Measurements from ENCODE around the gene CRMP1.
A peak's percentile ranks its signal among the peaks of the same experiment; 100 is the strongest.
"Not testable (repeated sequence)": the region's sequence is repeated elsewhere in the genome, so short reads cannot be mapped to it uniquely, and the experiment has no call there.

CRMP1 gene

DNA sequence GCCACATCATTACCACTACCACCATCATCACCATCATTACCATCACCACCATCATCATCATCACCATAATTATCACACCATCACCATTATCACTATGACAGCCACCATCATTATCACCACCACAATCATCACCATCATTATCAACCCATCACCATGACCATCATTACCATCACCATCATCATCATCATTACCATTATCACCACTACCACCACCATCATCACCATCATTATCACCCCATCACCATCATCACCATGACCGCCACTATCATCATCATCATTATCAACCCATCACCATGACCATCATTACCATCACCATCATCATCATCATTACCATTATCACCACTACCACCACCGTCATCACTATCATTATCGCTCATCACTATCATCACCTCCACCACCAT is 36.5 kb downstream of the CRMP1 start:
- not testable (repeated sequence) for DNase-seq (ENCODE audit: low read depth, low spot score)

DNA sequence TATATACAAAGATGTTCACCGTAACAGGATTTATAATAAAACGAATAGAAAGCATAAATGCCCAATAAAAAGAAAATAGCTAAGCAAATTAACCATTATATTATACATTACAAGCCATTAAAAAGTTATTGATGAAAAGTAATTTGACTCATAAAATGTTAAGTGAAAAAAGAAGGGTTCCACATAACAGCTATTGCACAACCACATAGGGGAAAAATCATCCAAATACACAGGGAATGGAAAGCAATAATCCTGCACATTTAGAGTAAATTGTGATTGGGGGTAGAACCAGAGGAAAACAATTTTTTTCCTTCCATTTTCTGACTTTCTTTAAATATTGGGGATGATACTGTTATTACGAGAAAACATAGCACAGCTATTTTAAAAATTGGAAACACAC is 38.0 kb downstream of the CRMP1 start:
- DNase-seq (ENCODE audit: low read depth, low spot score) = no peak

DNA sequence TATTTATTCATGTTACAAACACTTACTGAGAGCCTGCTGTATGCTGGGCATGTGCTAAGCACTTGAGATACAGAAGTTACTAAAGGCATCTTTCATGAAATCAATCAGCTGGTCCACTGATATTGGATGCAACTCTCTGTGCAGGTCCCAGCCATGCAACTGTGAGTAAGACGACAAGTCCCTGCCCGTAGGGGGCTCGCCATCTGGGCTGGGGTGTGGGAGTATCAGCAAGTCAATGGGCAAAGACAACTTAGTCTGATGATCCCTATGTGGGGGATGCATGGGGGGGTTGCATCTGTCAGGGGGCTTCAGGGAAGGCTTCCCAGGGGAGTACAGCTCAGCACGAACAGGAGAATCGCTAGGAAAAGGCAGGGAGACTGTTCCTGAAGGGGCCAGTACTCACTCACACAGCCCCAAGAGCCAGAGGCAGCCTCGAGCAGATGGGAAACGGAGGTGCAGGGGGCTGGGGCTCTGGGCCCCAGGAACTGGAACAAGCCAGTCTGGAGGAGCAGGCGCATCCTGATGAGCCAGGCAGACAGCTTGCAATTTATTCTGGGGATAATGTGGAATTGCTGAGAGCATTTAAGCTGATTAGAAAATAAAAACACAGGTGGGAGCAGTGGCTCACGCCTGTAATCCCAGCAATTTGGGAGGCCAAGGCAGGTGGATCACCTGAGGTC is 40.2 kb downstream of the CRMP1 start:
- no peak for DNase-seq (ENCODE audit: low read depth, low spot score)

DNA sequence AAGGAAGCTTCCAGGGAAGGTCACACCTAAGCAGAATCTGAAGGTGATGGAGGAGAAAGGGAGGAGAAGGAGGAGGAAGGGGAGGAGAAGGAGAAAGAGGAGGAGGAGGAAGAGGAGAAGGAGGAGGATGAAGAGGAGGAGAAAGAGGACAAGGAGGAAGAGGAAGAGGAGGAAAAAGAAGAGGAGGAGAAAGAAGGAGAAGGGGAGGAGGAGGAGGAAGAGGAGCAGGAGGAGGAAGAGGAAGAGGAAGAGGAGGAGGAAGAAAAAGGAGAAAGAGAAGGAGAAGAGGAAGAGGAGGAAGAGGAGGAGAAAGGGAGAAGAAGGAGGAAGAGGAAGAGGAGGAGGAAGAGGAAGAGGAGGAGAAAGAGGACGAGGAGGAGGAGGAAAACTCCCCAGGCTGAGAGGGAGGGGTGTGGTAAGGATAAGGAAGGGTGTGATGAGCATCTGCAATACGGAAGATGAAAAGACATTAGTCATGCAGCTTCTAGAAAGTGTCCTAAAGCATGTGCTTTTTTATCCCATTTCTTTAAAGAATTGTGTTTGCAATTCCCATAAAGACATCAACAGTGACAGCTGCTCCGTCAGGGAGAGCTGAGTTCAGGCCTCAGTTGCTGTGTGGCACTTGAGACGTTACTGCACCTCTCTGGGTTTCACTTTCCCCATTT is 41.1 kb downstream of the CRMP1 start:
- DNase-seq (ENCODE audit: low read depth, low spot score) = no peak

DNA sequence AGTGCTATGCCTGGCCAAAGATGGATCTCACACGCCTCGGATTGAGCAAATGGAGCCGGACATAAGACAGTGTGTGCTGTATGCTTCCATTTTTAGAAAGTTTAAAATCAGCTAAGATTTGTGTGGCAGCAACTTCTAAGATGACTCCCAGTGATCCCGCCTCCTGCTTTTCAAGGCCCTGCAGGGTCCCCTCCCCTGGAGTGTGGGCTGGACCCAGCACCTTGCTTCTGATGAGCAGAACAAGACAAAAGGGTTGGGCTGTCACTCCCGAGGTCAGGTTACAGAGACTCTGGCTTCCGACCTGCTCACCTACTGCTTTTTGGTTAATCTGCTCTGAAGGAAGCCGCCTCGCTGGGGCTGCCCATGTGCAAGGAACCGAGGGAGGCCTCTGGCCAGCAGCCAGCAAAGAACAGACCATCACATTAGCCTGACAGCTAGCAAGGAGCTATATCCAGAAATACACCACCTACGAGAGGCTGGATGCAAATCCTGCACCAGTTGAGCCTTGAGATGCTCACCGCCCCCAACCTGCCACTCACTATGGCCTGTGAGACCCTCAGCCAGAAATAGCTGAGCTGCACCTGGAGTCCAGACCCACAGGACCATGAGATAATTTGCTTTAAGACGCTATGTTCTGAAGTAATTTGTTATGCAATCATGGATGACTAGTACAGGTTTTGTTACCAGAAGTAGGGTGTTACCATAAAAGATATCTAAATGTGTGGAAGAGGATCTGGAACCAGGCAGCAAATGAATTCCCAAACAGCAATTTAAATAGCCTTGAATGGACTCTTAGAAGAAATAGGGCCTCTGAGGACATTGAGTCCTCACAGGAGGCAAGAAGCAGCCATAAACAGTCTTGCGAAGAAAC is 47.6 kb downstream of the CRMP1 start:
- DNase-seq (ENCODE audit: low read depth, low spot score) = no peak

DNA sequence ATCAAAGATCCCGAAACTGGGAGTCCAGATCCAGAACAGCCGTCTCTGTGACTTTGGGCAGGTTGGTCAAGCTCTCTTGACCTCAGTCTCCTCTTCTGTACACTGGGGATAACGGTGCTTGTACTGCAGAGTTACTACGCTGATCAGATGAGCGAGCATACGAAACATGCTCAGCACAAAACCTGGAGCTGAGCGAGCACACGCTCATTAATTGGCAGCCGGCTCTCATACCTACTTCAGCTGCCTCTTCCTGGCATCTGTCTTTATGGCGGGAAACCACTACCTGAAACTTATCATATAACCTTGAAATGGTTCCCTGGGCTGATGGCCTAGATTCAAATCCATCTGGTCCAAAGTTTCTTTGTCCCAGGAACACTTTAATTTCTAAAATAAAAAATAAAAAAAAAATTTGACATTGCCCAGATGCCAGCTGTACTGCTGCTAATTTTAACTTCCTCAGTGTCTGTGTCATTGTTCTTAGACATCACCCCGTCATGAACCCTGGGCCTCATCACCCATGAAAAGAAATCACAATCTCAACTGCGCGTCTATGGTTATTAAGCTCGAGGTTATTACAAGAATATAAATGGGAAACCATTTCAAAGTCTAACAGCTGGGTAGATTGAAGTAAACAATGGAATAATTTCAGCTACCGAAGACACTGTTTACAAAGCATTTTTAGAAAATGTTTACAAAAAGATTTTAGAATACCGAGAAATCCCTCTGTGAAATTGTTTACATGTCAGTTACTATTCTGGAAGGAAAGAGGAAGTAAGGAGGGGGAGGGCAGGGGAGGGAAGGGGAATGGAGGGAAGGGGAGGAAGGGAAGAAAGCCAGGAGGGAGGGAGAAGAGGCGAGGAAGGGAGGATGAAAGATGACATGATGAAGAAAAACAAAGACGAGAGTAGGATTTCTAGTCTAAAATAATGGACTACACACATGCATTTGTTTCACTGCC is 49.0 kb downstream of the CRMP1 start:
- no peak for DNase-seq (ENCODE audit: low read depth, low spot score)

DNA sequence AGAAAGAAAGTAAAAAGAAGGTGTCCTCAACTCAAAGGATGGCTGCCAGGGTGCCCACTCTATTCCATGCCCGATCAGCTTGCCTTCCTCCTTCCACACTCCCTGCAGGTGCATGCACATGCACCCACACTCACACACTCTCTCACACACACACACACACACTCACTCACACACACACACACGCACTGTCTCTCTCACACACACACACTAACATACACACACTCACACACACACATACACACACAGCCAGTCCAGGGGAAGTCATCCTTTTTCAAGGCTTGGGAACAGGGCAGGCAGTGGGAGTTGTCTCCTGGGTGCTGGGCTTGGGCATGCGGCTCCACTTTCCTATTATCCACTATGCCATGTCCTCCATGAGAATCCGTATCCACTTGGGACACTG is 50.4 kb downstream of the CRMP1 start:
- DNase-seq (ENCODE audit: low read depth, low spot score) = no peak

DNA sequence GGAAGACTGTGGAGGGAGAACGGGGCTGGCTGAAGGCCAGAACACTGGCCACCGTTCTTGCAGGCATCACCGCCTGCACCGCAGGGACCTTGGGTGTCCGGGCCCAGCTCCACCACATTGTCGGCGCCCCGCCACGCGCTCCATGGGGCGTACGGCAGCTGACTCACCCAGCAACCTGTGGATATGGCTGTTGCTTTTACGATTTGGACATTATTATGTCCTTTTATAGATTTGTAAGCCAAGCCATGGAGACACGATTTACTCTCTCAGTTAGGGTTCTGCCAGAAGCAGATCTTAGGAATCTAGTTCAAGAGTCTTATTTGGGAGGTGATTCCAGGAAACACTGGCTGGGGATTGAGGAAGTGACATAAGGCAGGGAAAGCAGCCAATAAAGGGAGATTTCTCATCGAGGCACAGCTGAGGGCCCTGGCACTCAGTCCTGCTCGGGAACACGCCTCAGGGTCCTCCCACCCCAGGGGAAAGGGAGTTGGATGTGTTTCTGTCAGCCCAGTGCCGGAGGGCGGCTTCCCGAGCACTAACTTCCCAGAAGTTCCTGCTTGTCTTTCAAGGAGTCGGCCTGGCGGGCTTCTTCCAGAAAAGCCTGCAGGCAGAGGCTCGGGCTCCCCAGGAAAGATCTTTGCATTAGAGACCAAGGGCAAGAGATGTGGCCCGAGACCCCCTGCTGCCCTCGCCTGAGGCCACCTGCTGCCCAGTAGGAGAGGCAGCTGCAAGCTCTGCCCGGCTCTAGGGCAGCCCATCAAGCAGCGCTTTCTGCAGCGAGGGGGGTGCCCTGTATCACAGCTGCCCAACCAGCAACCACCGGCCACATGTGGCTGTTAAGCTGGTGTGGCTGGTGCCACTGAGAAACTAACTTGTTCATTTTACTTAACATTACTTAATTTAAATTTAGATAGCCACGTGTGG is 52.9 kb downstream of the CRMP1 start:
- DNase-seq (ENCODE audit: low read depth, low spot score) = no peak

DNA sequence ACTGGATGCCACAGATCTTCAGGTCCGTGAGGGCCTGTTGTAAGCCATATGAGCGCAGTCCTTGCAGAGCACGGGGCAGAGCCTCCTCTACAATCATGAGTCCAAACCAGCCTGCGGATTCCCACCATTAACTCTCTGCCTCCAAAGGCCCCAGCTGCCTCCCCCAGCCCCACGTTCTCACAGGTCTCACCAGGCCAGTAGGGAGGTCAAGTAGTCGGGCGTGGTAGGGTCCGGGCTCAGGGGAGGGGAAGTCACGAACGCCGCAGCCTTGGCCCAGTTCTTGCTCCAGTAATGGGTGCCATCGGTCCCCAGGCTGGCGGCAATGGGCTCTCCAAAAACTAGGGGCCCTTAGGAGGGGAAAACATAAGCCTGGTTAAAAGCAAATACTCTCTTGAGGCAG is 53.6 kb downstream of the CRMP1 start:
- DNase-seq (ENCODE audit: low read depth, low spot score) = no peak

DNA sequence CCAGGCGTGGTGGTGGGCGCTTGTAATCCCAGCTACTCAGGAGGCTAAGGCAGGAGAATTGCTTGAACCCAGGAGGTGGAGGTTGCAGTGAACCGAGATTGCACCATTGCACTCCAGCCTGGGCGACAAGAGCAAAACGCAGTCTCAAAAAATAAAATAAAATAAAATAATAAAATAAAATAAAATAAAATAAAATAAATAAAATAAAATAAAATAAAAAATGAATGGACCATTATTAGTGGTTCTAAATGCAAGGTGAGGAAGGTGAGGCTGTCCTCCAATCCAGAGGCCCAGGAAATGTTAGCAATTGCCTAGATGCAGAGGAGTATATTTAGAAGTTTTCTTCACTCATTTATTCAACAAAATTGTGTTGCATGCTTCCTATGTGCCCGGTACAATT is 55.4 kb downstream of the CRMP1 start:
- not testable (repeated sequence) for DNase-seq (ENCODE audit: low read depth, low spot score)

DNA sequence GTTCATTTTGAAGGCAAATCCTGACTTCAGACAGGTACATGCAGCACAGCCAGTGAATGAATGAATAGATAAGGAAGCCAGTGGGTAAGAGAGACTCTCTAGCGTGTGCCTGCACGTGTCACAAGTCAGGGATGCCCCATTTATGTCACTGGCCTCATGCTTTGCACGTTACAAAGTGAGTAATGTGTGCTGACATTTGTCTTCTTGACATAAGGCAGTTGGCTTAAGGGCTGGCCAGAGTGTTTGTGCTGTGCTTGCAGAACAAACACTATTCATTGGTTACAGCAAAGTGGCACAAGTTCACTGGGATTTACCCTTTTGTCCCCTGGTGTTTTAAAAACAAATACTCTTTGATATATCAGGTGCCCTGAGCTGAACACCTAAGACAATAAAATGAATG is 55.9 kb downstream of the CRMP1 start:
- DNase-seq (ENCODE audit: low read depth, low spot score) = no peak

DNA sequence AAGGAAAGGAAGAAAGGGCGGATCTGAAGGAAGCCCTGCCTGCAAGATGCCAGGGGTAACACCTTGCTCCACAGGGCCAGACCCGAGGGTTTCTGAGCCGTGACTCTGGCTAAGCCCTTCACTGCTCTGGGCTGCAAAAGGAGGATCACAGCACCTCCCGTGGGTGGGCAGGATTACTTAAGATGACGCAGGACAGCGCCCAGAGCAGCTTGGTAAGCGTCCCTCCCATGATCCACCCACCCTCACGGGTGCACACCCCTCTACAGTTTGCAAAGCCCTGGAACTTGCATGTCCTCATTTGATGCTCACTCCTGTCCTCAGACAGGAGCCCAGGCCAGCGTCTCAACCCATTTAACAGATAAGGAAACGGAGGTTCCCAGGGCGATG is 64.9 kb downstream of the CRMP1 start:
- DNase-seq (ENCODE audit: low read depth, low spot score) = no peak

DNA sequence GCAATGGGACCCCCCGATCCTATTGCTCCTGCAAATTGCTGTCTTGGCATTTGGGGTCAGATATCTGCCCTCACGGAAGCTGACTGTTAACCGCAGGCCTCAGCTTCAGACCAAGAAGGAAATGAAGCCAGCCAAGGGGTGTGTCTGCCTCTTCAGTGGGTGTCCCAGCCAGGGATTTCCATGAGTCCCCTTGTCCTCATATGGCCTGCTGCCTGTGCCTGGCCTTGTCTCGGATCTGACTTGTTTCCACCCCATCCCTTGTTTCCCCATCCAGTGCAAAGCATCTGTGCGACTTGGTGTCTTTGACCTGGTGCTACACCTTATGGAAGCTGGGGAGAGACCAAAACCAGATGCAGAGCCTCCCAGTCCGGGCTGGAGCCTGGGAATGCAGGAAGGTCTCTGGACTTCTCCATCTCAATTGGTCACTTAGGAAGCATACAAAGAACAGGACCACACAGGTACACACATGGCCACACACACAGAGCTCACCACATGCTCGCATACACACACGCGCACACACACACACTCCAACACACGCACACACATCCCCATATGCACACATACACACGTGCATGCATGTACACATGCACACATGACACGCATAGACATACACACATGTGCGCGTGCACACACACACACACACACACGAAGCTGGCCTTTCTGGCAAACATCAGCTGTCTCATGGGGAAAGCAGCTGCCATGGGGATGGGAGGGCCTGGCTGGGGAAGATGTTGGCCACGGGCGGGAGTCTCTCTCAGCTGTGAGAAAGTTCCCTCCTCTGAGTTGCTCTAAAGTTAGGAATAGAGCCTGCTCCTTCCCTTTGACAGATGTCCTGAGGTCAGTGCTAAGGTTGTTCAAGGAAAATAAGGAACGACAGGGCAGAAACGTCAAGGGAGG is 65.5 kb downstream of the CRMP1 start:
- no peak for DNase-seq (ENCODE audit: low read depth, low spot score)

DNA sequence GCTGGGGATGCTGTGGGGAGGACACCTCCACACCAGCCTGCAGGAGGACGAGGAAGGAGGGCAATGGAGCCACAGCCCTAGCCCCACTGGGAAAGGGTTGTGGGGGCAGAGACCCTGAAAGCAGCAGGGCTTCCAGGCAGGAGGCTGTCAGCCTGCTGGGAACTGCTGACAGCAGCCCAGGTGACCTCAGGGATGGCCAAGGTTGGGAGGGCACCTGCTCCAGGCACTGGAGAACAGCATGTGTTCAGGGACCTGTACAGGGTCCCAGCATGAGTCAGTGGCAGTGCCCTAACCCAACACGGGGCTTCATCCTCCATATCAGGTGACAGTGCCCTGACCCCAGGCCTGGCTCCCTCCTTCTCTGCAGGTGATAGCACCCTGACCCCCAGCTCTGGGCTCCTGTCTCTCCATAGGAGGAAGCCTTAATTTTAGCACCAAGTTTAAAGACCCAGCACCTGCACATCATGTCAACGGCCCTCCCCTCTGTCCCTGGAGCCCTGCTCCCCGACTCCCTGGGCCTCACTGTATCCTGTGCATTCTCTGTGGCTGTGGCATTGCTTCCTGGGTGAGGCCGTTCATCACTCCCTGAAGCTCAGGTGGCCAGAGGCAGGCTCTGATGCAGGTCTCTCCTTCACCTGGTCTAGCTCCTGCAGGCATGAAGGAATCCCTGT is 66.3 kb downstream of the CRMP1 start:
- no peak for DNase-seq (ENCODE audit: low read depth, low spot score)

DNA sequence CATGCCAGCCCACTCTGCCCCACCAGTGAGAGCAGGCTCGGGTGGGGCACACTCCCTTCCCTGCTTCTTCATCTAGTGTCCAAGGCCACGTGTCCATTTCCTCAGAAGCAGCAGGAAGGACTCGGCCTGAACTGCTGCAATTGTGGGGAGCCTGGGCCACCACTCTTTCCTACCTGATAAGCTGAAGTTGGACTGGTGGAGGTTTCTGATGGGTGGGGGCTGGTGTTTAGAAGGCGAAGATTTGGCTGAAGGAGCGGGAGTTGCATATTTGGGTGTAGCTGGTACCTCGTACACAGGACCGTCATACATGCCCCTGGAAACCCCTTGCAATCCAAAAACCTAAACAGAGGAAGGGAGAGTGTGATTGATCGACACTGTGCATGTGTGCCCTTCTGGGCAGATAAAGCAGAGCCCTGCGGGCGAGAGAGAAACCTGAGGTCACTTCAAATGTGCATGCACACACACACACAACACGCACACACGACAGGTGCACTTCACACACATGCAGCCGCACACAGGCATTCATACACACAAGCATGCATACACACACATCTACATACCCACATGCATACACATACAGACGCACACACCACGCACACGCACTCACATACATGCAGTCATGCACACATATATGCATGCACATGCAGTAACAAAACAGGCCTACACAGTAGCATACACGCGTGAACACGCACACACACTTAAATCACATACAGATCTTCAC is 67.4 kb downstream of the CRMP1 start:
- DNase-seq (ENCODE audit: low read depth, low spot score) = no peak

DNA sequence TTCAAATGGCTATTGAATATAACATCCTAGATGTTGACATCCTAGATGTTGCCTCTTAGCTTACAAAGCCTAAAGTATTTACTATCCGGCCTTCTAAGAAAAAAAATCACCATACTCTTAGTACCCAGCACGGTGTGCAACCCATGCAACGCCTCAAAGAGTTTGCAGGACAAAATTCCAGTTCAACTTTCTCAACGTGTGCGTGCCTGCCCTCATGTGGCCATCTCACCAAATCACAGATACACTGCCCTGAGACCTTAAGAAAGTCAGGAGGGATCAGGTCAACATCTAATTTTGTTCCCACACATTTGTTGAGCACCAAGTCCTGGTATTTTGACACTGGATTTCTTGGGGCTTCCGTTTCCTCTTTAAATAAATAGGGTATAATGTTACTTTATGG is 68.3 kb downstream of the CRMP1 start:
- peak; percentile 49 for DNase-seq (ENCODE audit: low read depth, low spot score)

DNA sequence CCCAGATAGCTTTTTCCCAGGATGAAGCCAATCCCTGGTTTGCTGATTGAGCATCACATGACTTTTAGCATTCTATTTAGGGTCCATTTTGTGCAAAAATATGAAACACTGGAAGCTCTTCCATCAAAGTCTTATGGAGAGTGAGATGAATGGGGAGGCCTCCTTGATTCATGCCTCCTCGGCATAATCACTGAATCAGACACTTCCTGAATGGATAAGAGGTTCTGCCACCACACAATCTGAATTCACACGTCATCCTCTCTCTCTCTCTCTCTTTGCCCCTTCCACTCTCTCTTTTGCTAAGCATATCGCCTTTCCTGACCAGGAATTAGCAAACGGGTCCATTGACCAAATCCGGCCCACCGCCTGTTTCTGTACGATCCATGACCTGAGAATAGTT is 68.7 kb downstream of the CRMP1 start:
- DNase-seq (ENCODE audit: low read depth, low spot score) = no peak

DNA sequence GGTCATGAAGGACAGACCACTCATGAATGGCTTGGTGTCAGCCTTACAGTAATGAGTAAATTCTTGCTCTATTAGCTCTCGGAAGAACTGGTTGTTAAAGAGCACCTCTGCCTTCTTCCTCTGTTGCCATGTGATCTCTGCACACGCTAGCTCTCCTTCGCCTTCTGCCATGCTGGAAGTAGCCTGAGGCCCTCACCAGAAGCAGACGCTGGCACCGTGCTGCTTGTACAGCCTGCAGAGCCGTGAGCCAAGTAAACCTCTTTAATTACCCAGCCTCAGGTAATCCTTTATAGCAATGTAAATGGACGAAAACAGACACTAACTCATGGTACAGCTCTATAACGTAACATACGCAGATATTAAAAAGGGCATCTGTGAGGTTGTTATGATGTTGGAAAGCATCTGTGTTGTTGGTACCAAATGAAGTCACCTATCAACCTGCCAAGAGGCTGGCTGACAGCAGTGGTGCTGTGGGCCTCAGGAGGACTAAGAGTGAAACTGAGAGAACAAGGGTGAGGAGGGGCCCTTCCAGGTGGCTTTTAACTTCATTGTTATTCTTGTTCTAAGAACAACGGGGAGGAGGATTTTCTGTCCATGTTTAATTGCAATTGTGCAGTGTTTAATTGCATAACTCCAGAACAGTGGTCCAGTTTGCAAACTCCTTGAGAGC is 69.2 kb downstream of the CRMP1 start:
- no peak for DNase-seq (ENCODE audit: low read depth, low spot score)
